Fibroblast of the aortic adventitia (primary cell): ENCODE results near the gene LASP1NB.
"Not testable (repeated sequence)": the region's sequence is repeated elsewhere in the genome, so short reads cannot be mapped to it uniquely, and the experiment has no call there.

Experiments
- DNase-seq: peaks from one replicate; pipeline ENCODE4 v3.0.0-alpha.2; 2010; ENCODE audit warnings: low read depth
- H3K4me3 ChIP-seq: 2 replicates; pipeline ENCODE4 v1.5.1; 2011; ENCODE audit warnings: low read depth, mild to moderate bottlenecking, control low read depth, low read length, moderate library complexity
- TF ChIP-seq, protein P1 (sequence below): IDR thresholded peaks from 2 replicates; pipeline ENCODE4 v1.5.1; 2011; ENCODE audit warnings: mild to moderate bottlenecking, low read length, control low read depth, inconsistent platforms; ENCODE audit not compliant: insufficient read depth

LASP1NB gene

DNA sequence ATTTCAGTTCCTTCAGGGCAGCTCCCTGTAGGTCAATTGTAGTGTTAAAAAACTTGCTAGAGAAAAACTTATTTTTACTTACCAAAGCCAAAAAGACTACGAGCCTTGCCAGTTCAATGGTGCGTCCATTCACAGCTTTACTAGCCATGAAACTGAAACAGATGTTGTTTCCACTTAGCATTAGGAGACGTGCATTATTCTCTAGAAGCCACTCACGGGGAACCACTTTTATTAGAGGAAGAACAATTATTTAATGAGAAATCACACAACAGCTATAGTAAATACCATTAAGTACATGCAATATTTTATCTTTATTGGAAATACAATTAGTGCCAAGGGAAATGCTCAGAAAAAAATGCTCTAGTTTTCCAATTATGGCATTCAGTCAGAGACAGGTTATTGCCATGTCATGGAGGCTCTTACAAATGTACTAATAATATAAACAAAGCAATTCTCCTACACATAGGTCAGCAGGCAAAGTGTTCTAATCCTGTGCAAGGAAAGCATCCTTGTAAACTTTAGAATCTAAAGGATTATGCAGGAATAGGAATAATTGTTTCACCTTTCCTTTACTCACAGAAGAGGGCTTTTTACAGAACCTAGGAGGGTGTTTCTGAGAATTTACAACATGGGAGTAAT is 17.4 kb downstream of the LASP1NB start:
- DNase-seq = no peak
- TF ChIP-seq, protein P1, sequence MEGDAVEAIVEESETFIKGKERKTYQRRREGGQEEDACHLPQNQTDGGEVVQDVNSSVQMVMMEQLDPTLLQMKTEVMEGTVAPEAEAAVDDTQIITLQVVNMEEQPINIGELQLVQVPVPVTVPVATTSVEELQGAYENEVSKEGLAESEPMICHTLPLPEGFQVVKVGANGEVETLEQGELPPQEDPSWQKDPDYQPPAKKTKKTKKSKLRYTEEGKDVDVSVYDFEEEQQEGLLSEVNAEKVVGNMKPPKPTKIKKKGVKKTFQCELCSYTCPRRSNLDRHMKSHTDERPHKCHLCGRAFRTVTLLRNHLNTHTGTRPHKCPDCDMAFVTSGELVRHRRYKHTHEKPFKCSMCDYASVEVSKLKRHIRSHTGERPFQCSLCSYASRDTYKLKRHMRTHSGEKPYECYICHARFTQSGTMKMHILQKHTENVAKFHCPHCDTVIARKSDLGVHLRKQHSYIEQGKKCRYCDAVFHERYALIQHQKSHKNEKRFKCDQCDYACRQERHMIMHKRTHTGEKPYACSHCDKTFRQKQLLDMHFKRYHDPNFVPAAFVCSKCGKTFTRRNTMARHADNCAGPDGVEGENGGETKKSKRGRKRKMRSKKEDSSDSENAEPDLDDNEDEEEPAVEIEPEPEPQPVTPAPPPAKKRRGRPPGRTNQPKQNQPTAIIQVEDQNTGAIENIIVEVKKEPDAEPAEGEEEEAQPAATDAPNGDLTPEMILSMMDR = no peak

DNA sequence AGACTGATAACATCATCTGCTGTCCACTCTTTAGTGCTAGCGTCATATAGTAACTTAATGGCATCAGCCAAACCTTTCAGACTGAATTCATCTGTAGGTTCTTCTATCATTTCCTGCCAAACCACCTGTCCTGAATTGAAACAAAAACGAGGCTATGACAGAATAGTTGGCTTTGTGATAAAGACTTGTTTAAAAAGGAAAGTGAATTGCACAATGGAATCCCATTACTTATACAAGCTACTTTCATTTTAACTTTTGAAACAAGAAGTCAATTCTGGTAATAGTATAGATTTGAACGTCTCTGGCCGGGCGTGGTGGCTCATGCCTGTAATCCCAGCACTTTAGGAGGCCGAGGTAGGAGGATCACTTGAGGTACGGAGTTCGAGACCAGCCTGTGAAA is 18.2 kb downstream of the LASP1NB start:
- H3K4me3 ChIP-seq = no peak overlapping the region
- DNase-seq = peak; percentile 31
- TF ChIP-seq, protein P1 = no peak

More for the DNA sequence above, 17.4 kb downstream of the LASP1NB start:
- H3K4me3 ChIP-seq = no peak overlapping the region

DNA sequence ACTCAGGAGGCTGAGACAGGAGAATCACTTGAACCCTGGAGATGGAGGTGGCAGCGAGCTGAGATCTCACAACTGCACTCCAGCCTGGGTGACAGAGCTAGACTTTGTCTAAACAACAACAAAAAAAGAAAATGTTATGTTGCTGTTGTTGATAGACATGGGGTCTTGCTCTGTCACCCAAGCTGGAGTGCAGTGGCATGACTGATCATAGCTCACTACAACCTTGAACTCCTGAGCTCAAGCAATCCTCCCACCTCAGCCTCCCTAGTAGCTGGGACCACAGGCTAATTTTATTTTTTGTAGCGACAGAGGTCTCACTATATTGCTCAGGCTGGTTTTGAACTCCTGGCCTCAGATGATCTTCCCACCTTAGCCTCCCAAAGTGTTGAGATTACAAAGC is 21.8 kb downstream of the LASP1NB start:
- no peak overlapping the region for H3K4me3 ChIP-seq
- TF ChIP-seq, protein P1 = no peak
- DNase-seq = no peak

DNA sequence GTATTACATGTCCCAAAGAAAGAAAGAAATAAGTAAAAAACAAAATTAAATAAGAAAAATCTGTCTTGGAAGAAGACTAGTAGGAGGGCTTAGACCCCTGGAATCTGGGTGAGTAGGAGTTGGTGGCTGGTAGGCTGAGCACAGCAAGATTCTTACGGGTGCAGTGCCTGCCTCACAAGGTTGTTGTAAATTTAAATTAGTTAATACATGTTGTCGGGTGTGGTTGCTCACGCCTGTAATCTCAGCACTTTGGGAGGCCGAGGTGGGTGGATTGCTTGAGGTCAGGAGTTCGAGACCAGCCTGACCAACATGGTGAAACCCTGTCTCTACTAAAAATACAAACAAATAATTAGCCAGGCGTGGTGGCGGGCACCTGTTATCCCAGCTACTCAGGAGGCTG is 28.4 kb downstream of the LASP1NB start:
- H3K4me3 ChIP-seq, DNase-seq: not testable (repeated sequence)

DNA sequence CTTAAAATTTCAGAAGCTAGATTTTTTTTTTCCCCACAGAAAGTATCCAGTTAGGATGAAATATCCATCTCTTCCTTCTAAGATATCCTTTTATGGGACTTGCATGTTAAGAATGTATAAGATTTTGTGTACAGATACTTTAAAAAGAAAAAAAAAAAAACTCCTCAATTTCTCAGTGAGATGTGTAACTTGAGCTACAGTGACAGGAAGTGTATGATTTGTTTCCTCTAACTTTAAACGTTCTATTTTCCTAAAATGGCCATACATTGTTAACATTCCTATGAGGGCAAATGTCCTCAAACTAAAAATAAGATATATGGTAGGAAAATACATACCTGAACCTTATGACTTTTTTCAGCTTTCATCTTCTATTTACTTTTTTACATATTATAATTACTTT is 32.9 kb downstream of the LASP1NB start:
- DNase-seq = peak; percentile 33
- TF ChIP-seq, protein P1 = no peak
- no peak overlapping the region for H3K4me3 ChIP-seq

DNA sequence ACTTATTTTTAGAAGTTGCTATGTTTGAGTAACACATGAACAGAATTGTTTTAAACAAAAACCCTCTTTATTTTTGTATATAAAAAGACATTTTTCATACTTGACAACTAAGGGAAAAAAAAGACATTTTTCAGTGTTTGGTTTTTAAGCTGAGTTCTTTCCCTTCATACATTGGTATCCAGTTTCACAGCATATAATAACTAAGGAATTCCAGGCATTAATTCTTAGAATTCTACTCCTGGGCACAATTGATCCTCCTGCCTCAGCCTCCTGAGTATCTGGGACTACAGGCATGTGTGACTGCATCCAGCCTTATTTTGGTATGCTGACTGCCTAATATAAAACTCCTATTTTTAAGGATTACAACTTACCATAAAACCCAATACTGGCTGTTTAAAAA is 33.3 kb downstream of the LASP1NB start:
- no peak overlapping the region for H3K4me3 ChIP-seq
- DNase-seq = peak; percentile 68
- TF ChIP-seq, protein P1 = no peak

DNA sequence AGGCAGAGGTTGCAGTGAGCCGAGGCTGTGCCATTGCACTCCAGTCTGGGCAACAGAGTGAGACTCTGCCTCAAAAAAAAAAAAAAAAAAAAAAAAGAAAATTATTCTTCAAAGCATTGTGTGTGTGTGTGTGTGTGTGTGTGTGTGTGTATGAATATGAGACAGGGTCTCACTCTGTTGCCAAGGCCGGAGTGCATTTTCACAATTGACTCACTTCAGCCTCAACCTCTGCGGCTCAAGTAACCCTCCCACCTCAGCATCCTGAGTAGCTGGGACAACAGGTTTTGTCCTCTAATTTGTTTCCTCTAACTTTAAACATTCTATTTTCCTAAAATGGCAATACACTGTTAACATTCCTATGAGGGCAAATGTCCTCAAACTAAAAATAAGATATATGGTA is 34.1 kb downstream of the LASP1NB start:
- H3K4me3 ChIP-seq = no peak overlapping the region
- no peak for DNase-seq
- TF ChIP-seq, protein P1 = no peak
